GM19328 (cell line): Measurements from ENCODE around the gene KCTD16.

ENCODE experiments used
- ATAC-seq: cut with Tn5 transposase; IDR thresholded peaks from one replicate; pipeline ENCODE4 v1.9.1; 2021; ENCODE audit warnings: mild to moderate bottlenecking, moderate library complexity; ENCODE audit not compliant: unreplicated experiment

KCTD16 gene

DNA sequence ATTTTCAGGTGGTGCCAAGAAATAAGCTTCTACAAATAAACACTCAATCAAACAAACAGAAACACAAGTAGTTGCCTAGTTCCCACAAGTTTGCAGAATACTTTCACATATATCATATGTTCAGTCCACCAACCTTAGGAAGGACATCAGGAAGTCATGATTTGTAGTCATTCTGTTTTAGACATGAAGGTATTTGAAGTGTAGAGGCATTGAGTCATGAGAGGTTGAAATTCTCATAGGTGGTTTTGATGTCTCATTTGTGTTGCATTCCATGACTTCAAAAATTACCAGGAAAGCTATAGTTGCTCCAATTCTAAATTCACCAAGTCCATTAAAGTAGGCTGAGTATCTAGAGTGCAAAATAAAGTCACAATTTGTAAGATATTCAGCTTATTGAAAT is 159.0 kb downstream of the KCTD16 start:
- no peak for ATAC-seq

DNA sequence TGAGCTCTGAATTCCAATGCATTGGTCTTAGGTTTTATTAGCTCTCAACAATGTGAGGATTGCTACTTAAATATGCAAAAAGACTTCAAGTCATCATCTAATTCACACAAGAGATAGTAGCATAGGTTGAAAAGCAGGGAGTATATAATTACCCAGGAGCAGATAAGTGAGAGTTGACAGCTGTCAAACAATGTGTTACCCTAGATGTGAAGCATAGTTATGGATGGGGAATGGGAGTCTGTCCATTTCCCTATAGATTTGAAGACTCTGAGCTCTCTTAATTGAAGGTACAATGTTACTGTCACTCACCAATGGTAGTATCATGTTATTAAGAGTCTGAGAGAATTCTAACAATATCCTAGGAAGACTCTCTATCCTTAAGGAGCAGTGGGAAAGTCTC is 160.7 kb downstream of the KCTD16 start:
- no peak for ATAC-seq

DNA sequence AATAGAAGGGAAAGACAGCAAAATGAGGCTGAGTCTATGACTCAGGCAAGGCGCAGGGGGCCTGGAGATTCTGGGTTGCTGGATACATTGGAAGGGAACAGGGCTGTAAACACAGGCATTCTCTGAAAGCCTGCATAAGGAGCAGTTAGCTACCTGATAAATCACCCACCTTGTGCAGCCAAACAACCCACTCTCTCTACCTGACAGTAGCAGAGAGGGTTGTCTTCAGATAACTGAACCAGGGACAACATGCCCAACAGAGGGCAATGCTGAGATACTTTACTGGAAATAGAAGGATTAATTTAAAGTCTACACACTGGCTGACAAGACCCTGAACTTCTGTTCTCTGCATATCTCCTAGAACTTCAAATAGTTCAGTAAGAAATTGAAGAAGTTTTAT is 161.6 kb downstream of the KCTD16 start:
- no peak for ATAC-seq

DNA sequence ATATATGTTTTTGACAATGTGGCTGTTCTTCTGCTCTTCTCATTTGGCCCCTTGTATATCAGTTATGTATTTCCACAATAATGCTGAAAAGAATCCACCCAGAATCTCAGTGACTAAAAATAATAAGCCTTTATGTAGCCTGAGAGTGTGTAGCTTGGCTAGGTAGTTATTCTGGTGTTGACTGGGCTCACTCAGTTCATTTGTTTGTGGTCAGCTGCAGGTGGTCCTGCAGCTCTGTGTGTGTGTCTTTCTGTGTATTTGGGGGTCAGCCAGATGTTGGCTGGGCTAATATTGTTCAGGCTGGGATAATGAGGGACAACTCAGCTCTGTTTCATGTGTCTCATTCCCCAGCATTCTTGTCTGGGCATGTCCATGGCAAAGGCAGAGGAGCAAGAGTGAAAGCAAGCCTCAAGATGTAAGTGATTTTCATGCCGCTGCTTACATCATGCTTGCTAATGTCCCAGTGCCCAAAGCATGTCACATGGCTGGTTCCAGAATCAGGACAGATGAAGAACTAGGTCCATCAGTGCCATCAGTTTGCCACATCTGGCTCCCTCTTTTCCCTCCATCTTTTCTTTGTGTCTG is 162.8 kb downstream of the KCTD16 start:
- ATAC-seq: peak; percentile 52

DNA sequence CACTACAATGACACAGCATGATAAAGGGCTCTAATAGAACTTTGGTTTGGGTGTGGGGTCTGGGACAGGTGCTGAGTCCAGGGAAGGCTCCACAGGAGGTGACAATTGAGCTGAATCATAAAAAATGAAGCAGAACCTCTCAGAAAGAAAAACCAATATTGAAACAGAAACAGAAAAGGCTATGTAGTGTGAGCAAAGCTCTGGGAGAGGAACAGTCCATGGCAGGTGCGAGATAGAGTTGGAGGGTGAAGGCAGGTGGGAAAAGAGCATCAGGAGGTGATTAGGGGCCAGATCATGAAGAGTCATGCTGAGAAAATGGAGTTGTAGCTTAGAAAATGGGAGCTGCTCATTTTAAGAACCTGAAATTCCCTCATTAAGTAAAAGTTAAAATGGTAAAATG is 164.9 kb downstream of the KCTD16 start:
- ATAC-seq: peak; percentile 50

DNA sequence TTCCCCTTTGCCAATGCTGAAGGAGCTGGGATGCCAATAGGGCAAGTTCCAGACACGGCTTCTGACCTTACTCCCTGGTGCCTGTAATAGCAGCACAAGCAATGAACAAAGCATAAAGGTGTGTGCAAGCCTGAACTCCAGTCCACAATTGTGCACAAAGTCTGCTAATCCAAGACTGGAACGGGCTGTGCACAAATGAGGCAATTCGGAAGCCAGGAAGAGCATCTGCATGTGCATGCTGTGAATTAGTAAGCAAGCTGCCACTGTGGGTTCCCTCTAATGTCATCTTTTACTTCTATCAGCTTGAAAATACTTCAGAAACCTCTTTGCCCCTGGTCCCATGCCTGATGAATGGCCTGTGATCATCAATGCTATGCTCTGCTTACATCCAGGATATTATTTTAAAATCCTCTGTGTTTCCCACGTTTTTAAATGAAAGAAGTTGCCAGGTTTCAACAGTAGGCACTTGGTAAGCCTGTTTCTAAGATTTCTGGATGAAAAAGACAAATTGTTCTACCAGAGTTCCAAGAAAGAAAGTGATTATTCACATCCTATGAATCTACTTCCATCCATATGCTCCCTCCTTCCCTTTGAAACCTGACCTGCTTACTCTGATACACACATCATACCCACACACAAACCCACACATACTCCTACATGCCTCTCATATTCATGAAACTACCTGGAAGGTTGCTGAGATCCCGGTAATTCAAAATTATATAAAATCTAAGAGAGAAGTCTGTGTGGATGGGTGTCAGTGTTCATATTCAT is 165.7 kb downstream of the KCTD16 start:
- no peak for ATAC-seq

DNA sequence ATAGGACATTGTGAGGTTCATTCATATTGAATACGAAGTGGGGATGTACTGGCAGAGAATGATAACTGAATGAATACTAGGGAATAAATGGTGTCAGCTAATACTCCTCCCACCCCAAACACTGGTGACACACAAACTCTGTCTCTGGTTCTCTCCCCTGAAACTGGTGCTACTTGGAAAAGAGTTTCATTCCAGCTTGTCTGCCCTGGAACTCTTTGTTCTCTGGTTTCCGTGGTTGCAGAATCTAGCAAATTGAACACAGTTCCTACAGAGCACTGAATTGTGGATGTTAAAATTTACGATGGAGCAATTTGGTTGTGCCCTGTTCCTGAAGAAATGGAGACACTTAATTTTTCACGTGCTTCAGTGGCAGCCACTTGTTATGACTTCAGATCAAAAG is 181.7 kb downstream of the KCTD16 start:
- ATAC-seq: no peak

DNA sequence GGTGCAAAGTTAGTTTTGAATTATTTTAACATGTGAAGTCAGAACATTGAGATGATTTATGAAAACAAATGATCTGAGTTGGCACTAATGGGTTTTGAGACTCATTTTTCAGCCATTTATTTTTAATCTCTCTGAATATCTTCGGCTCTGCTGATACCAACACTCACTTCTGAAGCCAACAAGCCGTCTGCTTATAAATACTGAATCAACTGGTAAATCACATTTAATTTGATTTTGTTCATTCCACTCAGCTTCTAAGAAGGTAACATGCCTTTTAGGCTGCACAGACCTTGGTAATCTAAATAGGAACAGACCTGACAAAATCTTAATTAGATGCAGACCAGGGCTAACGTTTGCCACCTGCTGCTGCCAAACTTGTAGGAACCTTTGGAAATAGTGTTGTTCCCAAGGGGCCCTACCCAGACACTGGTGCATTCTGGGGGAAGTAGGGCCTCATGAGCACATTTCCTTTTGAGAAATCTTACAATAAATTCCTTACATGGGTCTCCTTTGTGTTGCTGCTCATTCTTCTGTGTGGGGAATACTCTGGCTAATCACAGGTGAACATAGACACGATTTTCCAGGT is 182.2 kb downstream of the KCTD16 start:
- ATAC-seq: no peak

DNA sequence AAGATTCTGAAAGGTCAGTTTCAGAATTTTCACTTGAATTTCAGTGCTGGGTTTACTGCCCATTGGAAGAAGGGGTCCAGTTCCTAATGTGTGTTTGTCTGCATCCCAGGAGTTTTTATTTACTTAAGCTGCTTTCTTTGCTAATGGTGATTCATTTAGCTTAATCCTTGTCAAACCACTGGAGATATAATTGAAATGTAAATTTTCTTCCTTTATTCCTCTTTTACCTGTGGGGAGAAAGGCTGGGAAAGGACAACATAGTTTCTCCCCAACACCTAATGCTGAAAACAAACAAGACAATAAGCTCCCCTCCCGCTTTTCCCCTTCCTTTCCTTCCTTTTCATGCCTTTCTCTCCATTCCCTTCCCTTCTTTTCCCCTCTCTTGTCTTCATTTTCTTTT is 185.8 kb downstream of the KCTD16 start:
- ATAC-seq: no peak

DNA sequence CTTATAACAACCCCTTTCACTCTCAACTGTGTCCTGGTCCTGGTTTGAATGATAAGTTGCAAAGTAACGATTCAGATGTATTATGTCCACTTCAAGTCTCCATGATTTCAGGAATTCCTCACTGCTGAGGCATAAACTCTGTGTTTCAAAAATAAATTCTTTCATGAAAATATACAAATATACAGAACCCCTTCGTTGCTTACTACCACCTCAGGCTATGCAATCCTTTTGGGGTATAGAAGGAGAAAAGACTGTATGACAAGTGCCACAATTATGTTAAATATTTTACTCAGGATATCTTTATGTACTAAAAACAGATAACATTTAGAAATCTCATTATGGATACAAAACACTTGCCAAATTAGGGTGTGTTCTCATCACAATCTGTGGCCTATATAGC is 190.7 kb downstream of the KCTD16 start:
- no peak for ATAC-seq

DNA sequence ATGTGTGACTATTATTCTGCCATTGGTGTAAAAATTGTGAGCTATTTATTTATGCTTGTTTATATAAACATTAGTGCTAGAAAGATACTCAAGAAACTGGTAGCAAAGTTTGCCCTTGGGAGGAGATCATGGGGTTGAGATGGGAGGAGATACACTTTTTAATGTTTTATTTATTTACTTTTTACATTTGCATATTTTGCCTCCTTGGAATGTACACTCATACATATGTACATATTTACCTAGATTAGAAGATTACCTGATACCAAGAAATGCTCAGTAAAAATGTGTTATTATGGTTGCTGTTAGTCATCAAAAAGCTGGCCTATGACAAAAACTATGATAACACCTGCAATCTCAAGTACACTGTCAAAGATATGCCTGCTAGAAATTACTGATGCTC is 195.2 kb downstream of the KCTD16 start:
- ATAC-seq: no peak

DNA sequence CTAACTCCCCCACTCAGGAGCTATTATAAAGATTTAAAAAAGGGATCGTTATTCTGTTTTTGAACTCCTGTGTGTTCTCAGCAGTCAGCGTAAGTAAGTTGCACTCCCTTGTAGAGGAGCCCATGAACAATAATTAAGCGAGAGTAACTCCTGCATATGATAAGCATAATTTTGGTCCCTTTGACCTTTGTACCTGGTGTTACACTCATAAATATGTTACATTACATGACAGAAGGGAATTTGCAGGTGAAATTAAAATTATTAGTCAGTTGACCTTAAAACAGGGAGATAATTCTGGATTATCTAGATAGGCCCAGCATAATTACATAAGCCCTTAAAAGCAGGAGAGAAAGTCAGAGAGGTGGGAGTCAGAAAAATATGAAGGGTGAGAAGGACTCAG is 197.3 kb downstream of the KCTD16 start:
- no peak for ATAC-seq

DNA sequence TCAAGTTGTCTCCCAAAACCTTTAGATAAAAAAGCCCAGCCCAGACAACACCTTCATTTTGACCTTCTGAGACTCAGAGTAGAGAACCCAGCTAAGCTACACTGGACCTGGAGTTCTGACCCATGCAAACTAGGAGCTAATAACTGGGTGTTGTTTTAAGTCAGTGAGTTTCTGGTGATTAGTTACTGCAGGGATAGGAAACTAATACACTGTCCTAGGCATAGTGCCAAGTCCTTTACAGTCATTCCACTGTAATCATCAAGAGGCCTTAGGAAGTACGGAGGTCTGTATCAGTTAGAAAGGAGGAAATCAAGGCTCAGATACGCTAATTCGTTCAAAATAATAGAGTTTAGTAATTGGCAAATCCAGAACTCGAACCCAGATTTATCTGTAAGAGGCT is 197.9 kb downstream of the KCTD16 start:
- no peak for ATAC-seq

DNA sequence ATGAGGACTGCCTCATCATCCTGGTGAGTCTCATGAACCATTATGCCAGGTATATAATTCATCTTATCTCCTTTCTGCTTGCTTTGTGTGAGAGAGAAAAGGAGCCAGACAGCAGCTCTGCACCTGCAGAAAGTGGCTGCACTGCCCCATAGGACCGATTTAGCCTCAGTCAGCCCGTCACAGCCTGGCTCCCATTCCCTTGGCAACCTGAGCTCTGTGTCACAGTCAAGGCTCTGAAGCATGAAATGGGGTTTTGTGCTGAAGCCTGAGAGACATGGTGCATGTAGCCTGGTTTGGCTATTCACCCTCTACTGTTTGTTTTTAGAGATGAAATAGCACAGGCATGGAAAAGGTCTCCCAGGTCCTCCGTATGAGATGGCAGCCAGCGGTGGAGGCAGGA is 198.3 kb downstream of the KCTD16 start:
- ATAC-seq: peak; percentile 72

DNA sequence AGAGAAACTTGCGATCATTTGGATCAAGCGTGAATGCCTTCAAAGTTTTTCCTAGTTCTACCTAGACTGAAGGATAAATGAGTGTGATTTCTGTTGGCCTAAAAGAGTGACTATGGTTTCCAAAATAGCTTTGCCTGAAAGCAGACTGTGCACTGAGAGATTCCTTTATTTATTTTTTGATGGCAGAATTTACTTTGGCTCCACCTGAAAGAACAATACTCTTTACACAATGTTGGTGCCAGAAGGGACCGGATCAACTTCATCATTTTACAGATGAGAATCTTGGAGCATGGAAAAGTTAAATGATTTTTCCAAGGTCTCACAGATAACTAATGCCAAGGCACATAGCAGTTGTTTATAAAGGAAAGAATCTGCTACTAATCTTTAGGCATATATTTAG is 199.6 kb downstream of the KCTD16 start:
- no peak for ATAC-seq

DNA sequence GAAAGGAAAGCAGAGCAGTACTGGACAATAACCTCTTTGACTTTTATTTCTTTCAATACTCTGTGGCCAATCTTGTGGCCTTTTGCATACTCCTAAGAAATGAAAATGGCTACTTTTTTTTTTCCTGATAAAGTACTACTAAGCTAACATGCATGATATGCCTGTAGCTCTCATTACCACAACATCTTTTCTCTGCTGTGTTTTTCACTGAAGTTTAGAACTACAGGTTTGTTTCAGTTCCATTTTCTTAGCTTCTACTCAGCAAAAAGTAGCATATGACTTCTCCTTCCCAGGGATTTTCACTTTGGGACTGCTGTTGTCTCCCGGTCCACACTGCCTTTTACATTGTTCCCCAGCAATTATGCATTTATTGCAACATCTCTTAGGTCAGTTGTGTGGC is 204.0 kb downstream of the KCTD16 start:
- no peak for ATAC-seq

DNA sequence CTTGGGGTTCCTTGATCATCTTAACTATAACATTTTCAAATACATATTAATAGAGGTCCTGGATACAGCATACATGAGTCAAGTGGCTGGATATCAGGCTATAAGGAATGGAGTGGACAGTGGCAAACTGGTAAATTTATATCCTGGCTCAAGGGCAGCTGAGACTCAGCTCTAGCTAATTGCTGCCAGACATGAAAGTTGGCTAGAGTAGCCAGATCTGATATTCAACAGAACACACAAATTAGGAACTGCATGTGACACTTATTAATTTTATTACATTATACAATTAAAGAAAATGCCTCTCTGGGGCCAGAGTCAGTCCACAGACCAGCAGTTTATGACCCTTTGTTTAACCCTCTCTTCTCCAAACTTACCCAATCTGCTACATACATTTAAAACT is 206.5 kb downstream of the KCTD16 start:
- no peak for ATAC-seq

DNA sequence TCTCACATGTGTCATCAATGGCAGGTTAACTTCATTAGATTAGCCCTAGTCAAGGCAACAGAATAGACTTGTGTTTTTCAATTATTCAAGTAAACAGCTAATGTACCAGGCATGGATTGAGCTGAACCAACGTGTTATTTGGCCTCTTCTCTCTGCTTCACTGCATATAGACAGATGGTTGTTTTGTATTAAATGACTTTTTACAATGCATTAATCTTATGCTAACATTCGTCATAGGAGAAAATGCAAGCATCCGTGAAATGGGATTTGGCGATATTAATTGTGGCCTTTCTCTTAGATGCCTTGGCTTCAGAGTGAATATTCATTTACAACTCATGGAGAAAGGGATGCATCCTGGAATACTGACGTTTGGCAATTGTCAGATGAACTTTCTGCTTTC is 208.0 kb downstream of the KCTD16 start:
- no peak for ATAC-seq

DNA sequence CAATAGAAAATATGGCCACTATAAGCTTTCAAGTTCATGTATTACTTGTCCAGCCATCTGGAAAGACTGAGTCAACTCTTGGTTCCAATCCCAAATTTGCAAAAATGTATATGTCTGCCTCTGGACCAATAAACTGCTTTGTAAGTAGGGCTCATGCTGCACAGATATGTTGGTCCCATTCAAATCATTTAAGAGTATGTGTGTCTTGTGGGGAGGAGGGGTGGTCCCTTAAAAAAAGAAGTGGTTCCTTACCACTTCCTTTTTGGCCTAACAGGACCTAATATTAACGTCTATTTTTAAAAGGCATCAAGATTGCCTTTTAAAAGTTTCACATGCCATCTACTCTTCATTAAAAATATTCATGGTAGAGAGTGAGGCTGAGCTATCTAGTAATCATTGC is 214.9 kb downstream of the KCTD16 start:
- ATAC-seq: no peak

DNA sequence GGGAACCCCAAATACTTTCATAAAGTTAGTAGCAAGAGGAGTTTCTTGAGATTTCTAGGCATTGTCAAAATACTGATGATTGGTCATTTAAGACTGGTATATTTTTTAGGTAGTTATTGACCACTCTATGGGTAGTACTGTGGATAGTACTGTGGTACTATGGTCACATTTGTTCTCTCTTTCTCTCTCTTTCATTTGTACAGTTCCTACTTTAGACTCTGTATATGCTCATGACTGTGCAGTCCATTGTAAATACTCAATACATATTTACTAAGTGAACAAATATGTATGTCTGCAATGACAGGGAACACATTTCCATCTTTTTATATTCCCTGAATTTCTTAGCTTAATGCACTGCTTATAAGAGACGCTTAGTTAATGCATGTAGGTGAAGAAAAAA is 215.6 kb downstream of the KCTD16 start:
- ATAC-seq: no peak

DNA sequence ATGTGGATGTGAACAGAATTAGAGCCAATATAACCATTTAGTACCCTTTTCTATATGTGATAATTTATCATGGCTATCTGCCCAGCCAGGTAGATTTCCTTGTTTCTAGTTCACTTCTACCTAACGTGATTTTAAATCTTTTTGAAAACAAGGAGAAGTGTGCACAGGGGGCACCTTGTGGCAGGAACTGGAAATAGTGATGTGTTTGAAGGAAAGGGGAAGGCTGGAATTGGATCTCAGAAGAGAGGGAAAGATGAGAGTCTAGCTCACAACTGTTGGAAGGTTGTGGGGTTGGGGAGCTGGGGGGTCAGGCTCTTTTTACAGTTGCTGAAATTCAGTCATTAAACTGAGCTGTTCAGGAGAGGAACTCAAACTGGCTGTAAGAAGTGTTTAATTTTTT is 219.5 kb downstream of the KCTD16 start:
- ATAC-seq: no peak

DNA sequence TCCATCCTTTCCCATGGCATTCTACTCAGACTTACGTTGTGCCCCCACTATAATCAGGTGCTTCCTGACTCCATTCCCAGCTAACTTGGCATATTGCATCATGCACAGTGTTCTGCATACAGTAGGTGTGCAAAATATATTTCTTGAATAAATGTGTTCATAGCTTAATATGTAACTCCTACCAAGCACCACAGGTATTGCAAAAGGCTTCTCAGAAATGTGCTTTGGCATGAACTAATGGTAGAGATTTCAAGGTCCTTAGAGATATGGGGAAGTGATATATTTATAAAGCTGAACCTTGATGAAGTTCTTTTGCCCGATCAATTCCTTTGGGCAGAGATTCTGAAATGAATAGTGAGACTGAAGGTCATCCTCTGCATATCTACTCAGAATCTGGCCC is 220.4 kb downstream of the KCTD16 start:
- no peak for ATAC-seq
